CD14-positive monocyte (primary cell): ENCODE measurements around the gene IL1RAPL1. TPM values are rescaled to one million over a fixed set of nuclear protein-coding genes. Genes with fewer than 3 reads are reported as not detected.

Experiments
- DNase-seq, 3 donors: peaks; one replicate each; pipeline ENCODE4 v3.0.0-alpha.2; 2011 to 2022
- H2AFZ ChIP-seq: 2 replicates; pipeline ENCODE4 v1.6.0; 2012; ENCODE audit warnings: mild to moderate bottlenecking, low read depth, low read length, inconsistent platforms; ENCODE audit not compliant: insufficient read depth, poor library complexity, severe bottlenecking
- H3K27ac ChIP-seq, 2 donors: 1 replicate in 1 of 2; 2 replicates in 1 of 2; pipeline ENCODE4 v1.5.1; 2012 to 2013; ENCODE audit warnings: low read length in 2 of 2, control low read depth in 1 of 2, inconsistent platforms in 1 of 2, low read depth in 1 of 2, mild to moderate bottlenecking in 1 of 2
- H3K27me3 ChIP-seq, 2 donors: one replicate each; pipeline versions ENCODE4 v1.6.0 to v1.6.1; 2011 to 2013; ENCODE audit warnings: low read length in 2 of 2; ENCODE audit not compliant: control insufficient read depth in 2 of 2, insufficient read depth in 2 of 2
- H3K36me3 ChIP-seq, 2 donors: replicated peaks in 1 of 2; 1 replicate in 1 of 2; 2 replicates in 1 of 2; pipeline versions ENCODE4 v1.5.1 to v1.6.1; 2012 to 2013; ENCODE audit warnings: low read length in 2 of 2, control low read depth in 1 of 2, inconsistent platforms in 1 of 2, mild to moderate bottlenecking in 1 of 2; ENCODE audit not compliant: insufficient read depth in 2 of 2, control insufficient read depth in 1 of 2
- H3K4me1 ChIP-seq, 2 donors: 1 replicate in 1 of 2; 2 replicates in 1 of 2; pipeline versions ENCODE4 v1.5.1 to v1.6.1; 2012 to 2013; ENCODE audit warnings: low read length in 2 of 2, control low read depth in 1 of 2, inconsistent platforms in 1 of 2, mild to moderate bottlenecking in 1 of 2, moderate library complexity in 1 of 2; ENCODE audit not compliant: insufficient read depth in 2 of 2, control insufficient read depth in 1 of 2
- H3K4me2 ChIP-seq: replicated peaks from 2 replicates; pipeline ENCODE3; 2012; ENCODE audit warnings: low read length, moderate library complexity, mild to moderate bottlenecking; ENCODE audit not compliant: poor library complexity, severe bottlenecking; ENCODE audit errors: extremely low read depth
- H3K4me3 ChIP-seq, 3 experiments: fragments of 200-600 bp in 1 of 3; sonication (generic) in 1 of 3; replicated peaks in 1 of 3; 1 replicate in 2 of 3; 2 replicates in 1 of 3; pipeline ENCODE4 v1.5.1; 2011 to 2013; ENCODE audit warnings: low read length in 3 of 3, mild to moderate bottlenecking in 3 of 3, control low read depth in 2 of 3, low read depth in 2 of 3, inconsistent platforms in 1 of 3, moderate library complexity in 1 of 3
- H3K79me2 ChIP-seq: 2 replicates; pipeline ENCODE4 v1.6.0; 2012; ENCODE audit warnings: mild to moderate bottlenecking, control low read depth, inconsistent platforms, low read length, moderate library complexity; ENCODE audit not compliant: insufficient read depth
- H3K9ac ChIP-seq: 2 replicates; pipeline ENCODE4 v1.6.0; 2017; ENCODE audit warnings: low read length, mild to moderate bottlenecking; ENCODE audit not compliant: insufficient read depth, poor library complexity, severe bottlenecking
- H3K9me3 ChIP-seq, 2 donors: replicated peaks in 1 of 2; 1 replicate in 1 of 2; 2 replicates in 1 of 2; pipeline versions ENCODE4 v1.5.1 to v1.6.1; 2012 to 2013; ENCODE audit warnings: low read length in 2 of 2, control low read depth in 1 of 2; ENCODE audit not compliant: control insufficient read depth in 1 of 2, insufficient read depth in 1 of 2
- H4K20me1 ChIP-seq: 2 replicates; pipeline ENCODE4 v1.6.0; 2012; ENCODE audit warnings: mild to moderate bottlenecking, low read length, control low read depth, moderate library complexity; ENCODE audit not compliant: insufficient read depth
- H3K27ac Mint-ChIP-seq, 7 donors: one replicate each; pipeline ENCODE4 v1.8.0; 2020; ENCODE audit warnings: mild to moderate bottlenecking in 7 of 7, mixed read lengths in 7 of 7, moderate library complexity in 6 of 7, inconsistent platforms in 2 of 7
- H3K27me3 Mint-ChIP-seq, 3 donors: one replicate each; pipeline ENCODE4 v1.8.0; 2021 to 2022; ENCODE audit warnings: low read depth in 3 of 3, mild to moderate bottlenecking in 3 of 3, mixed read lengths in 3 of 3, moderate library complexity in 3 of 3, inconsistent platforms in 1 of 3
- H3K36me3 Mint-ChIP-seq, 2 donors: one replicate each; pipeline ENCODE4 v1.8.0; 2020; ENCODE audit warnings: mixed read lengths in 2 of 2, inconsistent platforms in 1 of 2, mild to moderate bottlenecking in 1 of 2
- H3K4me1 Mint-ChIP-seq: one replicate; pipeline ENCODE4 v1.8.0; 2020; ENCODE audit warnings: mild to moderate bottlenecking, mixed read lengths
- H3K4me3 Mint-ChIP-seq, 2 donors: one replicate each; pipeline ENCODE4 v1.8.0; 2020; ENCODE audit warnings: mild to moderate bottlenecking in 2 of 2, mixed read lengths in 2 of 2, moderate library complexity in 1 of 2
- H3K9me3 Mint-ChIP-seq, 7 donors: one replicate each; pipeline ENCODE4 v1.8.0; 2020 to 2022; ENCODE audit warnings: mixed read lengths in 7 of 7, mild to moderate bottlenecking in 6 of 7, moderate library complexity in 6 of 7, inconsistent platforms in 2 of 7
- CTCF ChIP-seq: fragments of 200-600 bp; IDR thresholded peaks from one replicate; pipeline ENCODE4 v1.8.0; 2022; ENCODE audit warnings: antibody characterized with exemption, mild to moderate bottlenecking
- WGBS: methylation state at CpG from one replicate; pipeline ENCODE4 v1.1.5; 2013; ENCODE audit warnings: missing lambda C conversion rate; ENCODE audit not compliant: insufficient coverage; 5-methylcytosine and 5-hydroxymethylcytosine counted together
- intact Hi-C, 2 donors: fragments of 100-400 bp; cut with micrococcal nuclease; formaldehyde crosslinking; loops; one replicate each; pipeline versions ENCODE4 v1.15.0 to v1.15.1; 2023
- polyA plus RNA-seq, 3 donors: library from polyadenylated mRNA; depleted of rRNA in 1 of 3; unstranded in 2 of 3; stranded (reverse) in 1 of 3; fragments of 300-500 nt in 2 of 3; fragments of >200 nt in 1 of 3; fragmentation: Illumina TruSeq in 2 of 3; gene quantifications; 1 replicate in 2 of 3; 2 replicates in 1 of 3; pipeline ENCODE4 v1.2.3, GENCODE V29; 2012 to 2021

IL1RAPL1 gene
- polyA plus RNA-seq, 3 donors, result not detected

GRCh38 chrX:29138003-29138402, 550.8 kb downstream of the IL1RAPL1 start:
- no CpG with 5 or more reads among the region's 2 CpGs for WGBS

GRCh38 chrX:29143356-29143755, 556.1 kb downstream of the IL1RAPL1 start:
- Histone ChIP-seq H3K4me3 (no peak overlapping the region), H3K79me2 (no peaks in the 10 kb centered on the region), H3K27ac (no peak overlapping the region), H3K36me3 (no peaks in the 10 kb centered on the region), H3K4me2 (no peak overlapping the region), H2AFZ (no peak overlapping the region), H4K20me1 (no peaks in the 10 kb centered on the region), H3K9ac (no peak overlapping the region), H3K27me3 (no peaks in the 10 kb centered on the region), H3K4me1 (no peaks in the 10 kb centered on the region), H3K9me3 (no peaks in the 10 kb centered on the region)
- no peak for DNase-seq
- H3K4me3 Mint-ChIP-seq, result no peak overlapping the region
- no CpG with 5 or more reads among the region's 5 CpGs for WGBS
- no peak for TF ChIP-seq CTCF
- H3K36me3 Mint-ChIP-seq, result no peaks in the 10 kb centered on the region
- no peak overlapping the region for H3K27ac Mint-ChIP-seq
- no peaks in the 10 kb centered on the region for H3K4me1 Mint-ChIP-seq
- intact Hi-C loops, result no loop called here
- H3K9me3 Mint-ChIP-seq, result peaks cover 0 to 3% (median 0%) of the 10 kb centered on the region in 7 donors
- H3K27me3 Mint-ChIP-seq, result no peaks in the 10 kb centered on the region

More at GRCh38 chrX:29138003-29138402, 550.8 kb downstream of the IL1RAPL1 start:
- Histone ChIP-seq H3K9ac (no peak overlapping the region), H3K27me3 (no peaks in the 10 kb centered on the region), H3K27ac (no peak overlapping the region), H2AFZ (no peak overlapping the region), H3K4me1 (no peaks in the 10 kb centered on the region), H3K9me3 (no peaks in the 10 kb centered on the region), H3K79me2 (no peaks in the 10 kb centered on the region), H3K36me3 (no peaks in the 10 kb centered on the region), H3K4me3 (no peak overlapping the region), H4K20me1 (no peaks in the 10 kb centered on the region), H3K4me2 (no peak overlapping the region)
- Mint-ChIP-seq H3K36me3 (no peaks in the 10 kb centered on the region), H3K27me3 (no peaks in the 10 kb centered on the region), H3K9me3 (peaks cover 0 to 5% (median 0%) of the 10 kb centered on the region in 7 donors), H3K27ac (no peak overlapping the region), H3K4me3 (no peak overlapping the region), H3K4me1 (no peaks in the 10 kb centered on the region)
- intact Hi-C loops, result no loop called here
- DNase-seq, result no peak
- no peak for TF ChIP-seq CTCF
